RWPE1 (cell line): ENCODE data around the gene ZDHHC4.

Experiments
- CTCF ChIA-PET: fragments of 350-600 bp; sonication (Branson Sonifier 250); formaldehyde crosslinking; extraction: SDS; loops from one replicate; lab custom pipeline; 2021; lab: Yijun Ruan, JAX
- POLR2A ChIA-PET: fragments of 400-600 bp; formaldehyde crosslinking; extraction: SDS; loops from one replicate; lab custom pipeline; 2020; ENCODE audit warnings: antibody characterized with exemption; ENCODE audit not compliant: low non-redundant PET; lab: Yijun Ruan, JAX
- DNase-seq: peaks from one replicate; pipeline ENCODE4 v3.0.0; 2012; ENCODE audit warnings: low spot score
- H3K27ac ChIP-seq: fragments of 450-650 bp; 2 replicates; pipeline ENCODE4 v1.5.1; 2017
- TF ChIP-seq, protein P1 (sequence below): fragments of 450-650 bp; conservative IDR thresholded peaks from 2 replicates; pipeline ENCODE4 v1.5.1; 2017; ENCODE audit warnings: low read depth, mild to moderate bottlenecking

The ZDHHC4 gene

DNA sequence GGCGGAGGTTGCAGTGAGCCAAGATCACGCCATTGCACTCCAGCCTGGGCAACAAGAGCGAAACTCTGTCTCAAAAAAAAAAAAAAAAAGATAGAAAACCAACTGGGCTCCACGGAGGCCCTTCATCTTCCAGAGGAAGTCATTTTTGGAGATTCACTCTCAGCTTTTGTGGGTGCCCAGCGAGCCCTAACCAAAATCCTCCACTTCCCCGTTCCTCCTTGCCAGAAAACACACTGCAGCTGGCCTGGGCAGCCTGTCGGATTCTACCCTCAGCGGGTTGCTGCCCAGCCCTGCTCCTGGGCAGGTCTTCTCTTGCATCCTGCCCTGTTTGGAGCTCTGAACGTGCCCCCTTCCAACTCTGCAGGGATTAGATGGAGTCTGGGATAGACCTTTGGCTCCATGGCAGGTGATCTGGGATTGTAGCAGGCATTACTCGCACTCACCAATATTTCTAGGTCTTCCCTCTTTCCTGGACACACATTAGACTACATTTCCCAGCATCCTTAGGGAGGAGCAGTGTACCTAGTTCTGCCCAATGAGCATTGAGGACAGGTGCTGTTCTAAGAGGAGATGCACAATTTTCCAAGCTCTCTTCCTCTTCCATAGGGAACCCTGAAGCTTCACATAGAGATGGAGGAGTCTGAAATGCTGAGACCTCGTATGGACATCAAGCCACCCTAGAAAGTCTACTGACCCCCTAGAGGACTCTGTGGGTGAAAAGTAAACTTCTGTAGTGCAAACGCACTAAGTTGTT is 30.6 kb upstream of the ZDHHC4 start:
- ChIA-PET CTCF (no interaction called here), POLR2A (no interaction called here)
- no peak for DNase-seq
- no peak overlapping the region for H3K27ac ChIP-seq
- TF ChIP-seq, protein P1, sequence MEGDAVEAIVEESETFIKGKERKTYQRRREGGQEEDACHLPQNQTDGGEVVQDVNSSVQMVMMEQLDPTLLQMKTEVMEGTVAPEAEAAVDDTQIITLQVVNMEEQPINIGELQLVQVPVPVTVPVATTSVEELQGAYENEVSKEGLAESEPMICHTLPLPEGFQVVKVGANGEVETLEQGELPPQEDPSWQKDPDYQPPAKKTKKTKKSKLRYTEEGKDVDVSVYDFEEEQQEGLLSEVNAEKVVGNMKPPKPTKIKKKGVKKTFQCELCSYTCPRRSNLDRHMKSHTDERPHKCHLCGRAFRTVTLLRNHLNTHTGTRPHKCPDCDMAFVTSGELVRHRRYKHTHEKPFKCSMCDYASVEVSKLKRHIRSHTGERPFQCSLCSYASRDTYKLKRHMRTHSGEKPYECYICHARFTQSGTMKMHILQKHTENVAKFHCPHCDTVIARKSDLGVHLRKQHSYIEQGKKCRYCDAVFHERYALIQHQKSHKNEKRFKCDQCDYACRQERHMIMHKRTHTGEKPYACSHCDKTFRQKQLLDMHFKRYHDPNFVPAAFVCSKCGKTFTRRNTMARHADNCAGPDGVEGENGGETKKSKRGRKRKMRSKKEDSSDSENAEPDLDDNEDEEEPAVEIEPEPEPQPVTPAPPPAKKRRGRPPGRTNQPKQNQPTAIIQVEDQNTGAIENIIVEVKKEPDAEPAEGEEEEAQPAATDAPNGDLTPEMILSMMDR = no peak

DNA sequence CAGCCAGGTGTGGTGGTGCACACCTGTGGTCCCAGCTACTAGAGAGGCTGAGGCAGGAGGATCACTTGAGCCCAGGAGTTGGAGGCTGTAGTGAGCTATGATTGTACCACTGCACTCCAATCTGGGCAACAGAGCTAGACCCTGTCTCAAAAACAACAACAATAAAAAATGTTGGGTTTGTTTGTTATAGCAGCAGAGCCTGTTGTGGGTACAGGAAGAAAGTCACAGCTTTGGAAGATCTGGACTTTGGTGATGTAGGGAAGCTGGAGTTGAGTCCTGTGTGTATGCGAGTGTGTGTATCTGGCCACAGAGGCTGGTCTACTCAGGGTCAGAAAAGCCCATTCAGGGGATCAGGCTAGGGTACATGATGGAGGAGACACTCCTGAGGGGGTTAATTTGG is 29.9 kb upstream of the ZDHHC4 start:
- TF ChIP-seq, protein P1 = no peak
- H3K27ac ChIP-seq = no peak overlapping the region
- CTCF ChIA-PET = interaction anchor here (0.5 kb wide), 1 partner anchor 9 kb away, joined by 3 read pairs; no protein-coding TSS in a partner anchor
- no peak for DNase-seq
- POLR2A ChIA-PET = no interaction called here

- ChIA-PET CTCF (no interaction called here), POLR2A (interaction anchor here (0.6 kb wide), 1 partner anchor 25 kb away, joined by 3 read pairs; no protein-coding TSS in a partner anchor)
Observed at GRCh38 chr7:6551016-6551511, 26.2 kb upstream of the ZDHHC4 start, which contains the start of gene GRID2IP. Gene GRID2IP, minus strand, starts transcription at chr7:6551461. Its CDS starts 25 bp downstream, at chr7:6551436.

DNA sequence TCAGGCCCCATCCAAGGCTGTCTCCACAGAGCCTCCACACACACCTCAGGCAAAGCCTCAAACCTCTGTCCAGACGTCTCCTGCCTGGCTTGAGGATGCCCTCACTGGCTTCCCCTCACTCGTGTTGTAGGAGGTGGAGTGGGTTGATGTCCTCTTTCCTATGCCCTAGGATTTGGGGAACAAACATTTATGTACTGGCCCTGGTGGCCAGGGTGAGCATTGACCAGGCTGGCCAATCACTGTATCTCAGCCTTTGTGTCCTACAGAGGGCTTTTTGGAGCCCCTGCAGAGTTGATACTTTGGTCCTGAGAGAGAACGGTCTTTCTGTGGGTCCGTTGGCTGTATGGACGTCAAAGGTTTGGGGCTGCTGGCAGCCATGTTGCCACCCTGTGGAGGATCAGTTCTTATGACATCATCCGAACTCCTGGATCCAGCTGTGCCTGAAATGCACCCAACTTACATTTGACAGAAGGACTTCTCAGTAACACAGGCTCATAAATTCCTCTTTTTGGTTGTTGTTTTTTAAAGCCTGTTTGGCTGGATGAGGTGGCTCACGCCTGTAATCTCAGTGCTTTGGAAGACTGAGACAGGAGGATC is 23.7 kb upstream of the ZDHHC4 start:
- CTCF ChIA-PET = no interaction called here

More at GRCh38 chr7:6551016-6551511, 26.2 kb upstream of the ZDHHC4 start, which contains the start of gene GRID2IP:
- no peak for DNase-seq
- TF ChIP-seq, protein P1 = no peak
- H3K27ac ChIP-seq = no peak within 1 kb of the TSS

DNA sequence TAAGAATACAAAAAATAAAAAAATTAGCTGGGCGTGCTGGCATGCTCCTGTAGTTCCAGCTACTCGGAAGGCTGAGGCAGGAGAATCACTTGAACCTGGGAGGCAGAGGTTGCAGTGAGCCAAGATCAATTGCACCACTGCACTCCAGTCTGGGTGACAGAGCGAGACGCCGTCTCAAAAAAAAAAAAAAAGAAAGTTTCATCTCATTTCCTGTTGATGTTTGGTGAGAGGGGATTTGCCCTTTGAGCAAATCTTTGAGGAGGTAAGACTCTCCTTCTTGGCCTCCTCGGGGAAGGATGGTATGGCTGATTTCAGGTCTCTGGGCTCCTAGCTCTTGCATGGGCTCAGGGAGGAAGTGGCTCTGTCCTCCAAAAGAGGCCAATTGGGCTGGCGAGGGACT is 22.4 kb upstream of the ZDHHC4 start:
- TF ChIP-seq, protein P1 = no peak
- no peak overlapping the region for H3K27ac ChIP-seq
- POLR2A ChIA-PET = no interaction called here
- DNase-seq = no peak
- CTCF ChIA-PET = no interaction called here

More for the DNA sequence above, 23.7 kb upstream of the ZDHHC4 start:
- POLR2A ChIA-PET = no interaction called here
- H3K27ac ChIP-seq = no peak overlapping the region
- TF ChIP-seq, protein P1 = no peak
- DNase-seq = no peak

DNA sequence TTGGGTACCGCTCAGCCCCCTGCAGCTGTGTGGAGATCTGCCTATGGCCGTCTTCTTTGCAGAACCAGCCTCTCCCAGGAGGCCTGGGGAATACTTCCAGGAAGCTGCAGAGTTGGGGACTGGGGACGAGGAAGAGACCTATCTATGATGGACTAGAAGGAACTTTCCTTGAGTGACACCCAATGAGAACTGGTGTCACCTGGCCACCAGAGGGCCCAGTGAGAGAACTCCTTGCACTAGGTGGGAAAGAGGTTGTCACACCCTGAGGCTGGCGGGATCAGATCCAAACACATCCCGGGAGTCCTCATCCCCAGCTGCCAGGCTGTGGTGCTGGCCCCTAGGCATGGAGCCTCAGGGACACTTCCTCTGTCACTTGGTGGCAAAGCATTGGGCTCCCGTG is 21.1 kb upstream of the ZDHHC4 start:
- H3K27ac ChIP-seq = no peak overlapping the region
- TF ChIP-seq, protein P1 = no peak; the same call in 1 of the 2 replicates
- POLR2A ChIA-PET = no interaction called here
- no peak for DNase-seq
- CTCF ChIA-PET = interaction anchor here (0.6 to 0.8 kb wide), 4 partner anchors 9 to 155 kb away, joined by 3 to 4 read pairs (median 3); no protein-coding TSS in a partner anchor
